Retinal pigment epithelial cell (primary cell): ENCODE data around the gene PPP2R5C.

Experiments used
- DNase-seq: peaks from one replicate; pipeline ENCODE4 v3.0.0-alpha.2; 2010; ENCODE audit warnings: low read depth
- H3K4me3 ChIP-seq: 2 replicates; pipeline ENCODE4 v1.5.1; 2011; ENCODE audit warnings: mild to moderate bottlenecking, low read length, control low read depth, moderate library complexity
- CTCF ChIP-seq: conservative IDR thresholded peaks from 2 replicates; pipeline ENCODE4 v1.5.1; 2011; ENCODE audit warnings: low read depth, low read length, control low read depth, inconsistent platforms

PPP2R5C gene

GRCh38 chr14:101839236-101839635, 77.7 kb downstream of the PPP2R5C start:
- no peak for TF ChIP-seq CTCF
- no peak overlapping the region for H3K4me3 ChIP-seq
- no peak for DNase-seq

- no peak for TF ChIP-seq CTCF
- no peak for DNase-seq
- H3K4me3 ChIP-seq = no peak overlapping the region
These were observed 78.2 kb downstream of the PPP2R5C start for GRCh38 chr14:101839661-101840060.

GRCh38 chr14:101840649-101841369, 79.3 kb downstream of the PPP2R5C start:
- no peak for DNase-seq
- no peak overlapping the region for H3K4me3 ChIP-seq
- no peak for TF ChIP-seq CTCF

- no peak for TF ChIP-seq CTCF
- DNase-seq = no peak
These were observed 81.5 kb downstream of the PPP2R5C start for GRCh38 chr14:101843038-101843437.

GRCh38 chr14:101843665-101844064, 82.2 kb downstream of the PPP2R5C start:
- TF ChIP-seq CTCF = peak; percentile 20
- no peak overlapping the region for H3K4me3 ChIP-seq
- no peak for DNase-seq

More at GRCh38 chr14:101843038-101843437, 81.5 kb downstream of the PPP2R5C start:
- H3K4me3 ChIP-seq = no peak overlapping the region

- H3K4me3 ChIP-seq = no peak overlapping the region
- TF ChIP-seq CTCF = no peak
- DNase-seq = no peak
These were observed 82.7 kb downstream of the PPP2R5C start for GRCh38 chr14:101844219-101844618.

GRCh38 chr14:101844751-101845150, 83.2 kb downstream of the PPP2R5C start:
- H3K4me3 ChIP-seq = no peak overlapping the region
- TF ChIP-seq CTCF = no peak
- no peak for DNase-seq
